Measurements from ENCODE around the gene GPHB5.

GRCh38 chr14:63343878-63344277 is 25.1 kb upstream of the GPHB5 start:
- no peak for TF ChIP-seq EZH2phosphoT487 (IDR thresholded peaks at IDR 0.05; ENCODE audit: insufficient read depth, low read depth)
- TF ChIP-seq EZH2 (IDR thresholded peaks at IDR 0.05; ENCODE audit: insufficient read depth, poor library complexity, severe bottlenecking), result no peak

Measured in GM23248 (cell line).